Pons (tissue), 1 donor: ENCODE data around the gene NDUFB10.
A peak's percentile ranks its signal among the peaks of the same experiment; 100 is the strongest.

Experiments
- DNase-seq: peaks from one replicate; pipeline ENCODE4 v3.0.0-alpha.2; 2016; ENCODE audit warnings: low spot score

The NDUFB10 gene

GRCh38 chr16:2002406-2003230 is 43.3 kb downstream of the NDUFB10 start:
- DNase-seq, result no peak

DNA sequence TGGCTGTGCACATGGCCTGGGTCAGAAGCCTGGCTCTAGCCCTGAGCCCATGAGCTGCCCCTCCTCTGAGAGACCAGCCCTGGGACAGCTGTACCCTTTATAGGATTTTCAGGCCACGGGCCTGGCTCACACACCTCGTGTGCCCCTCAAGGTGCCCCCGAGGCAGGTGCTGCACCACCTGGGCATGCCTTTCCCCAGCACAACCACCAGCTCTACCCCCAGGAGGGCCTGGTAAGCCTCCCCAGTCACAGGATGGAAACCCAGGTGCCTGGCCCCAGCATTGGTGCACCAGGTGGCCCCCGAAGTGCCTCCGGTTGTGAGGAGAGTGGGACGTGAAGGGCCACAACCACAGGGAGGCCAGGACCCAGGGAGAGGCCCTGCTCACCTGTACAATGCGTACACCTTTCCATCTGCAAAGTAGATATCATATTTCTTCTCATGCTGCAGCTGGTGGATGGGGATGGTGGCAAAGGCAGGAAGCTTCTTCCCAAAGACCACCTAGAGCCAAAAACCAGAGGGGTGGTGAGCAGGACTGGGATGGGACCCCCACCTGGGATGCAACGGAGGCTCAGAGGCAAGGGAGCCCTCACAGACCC is 44.0 kb downstream of the NDUFB10 start:
- DNase-seq, result no peak

DNA sequence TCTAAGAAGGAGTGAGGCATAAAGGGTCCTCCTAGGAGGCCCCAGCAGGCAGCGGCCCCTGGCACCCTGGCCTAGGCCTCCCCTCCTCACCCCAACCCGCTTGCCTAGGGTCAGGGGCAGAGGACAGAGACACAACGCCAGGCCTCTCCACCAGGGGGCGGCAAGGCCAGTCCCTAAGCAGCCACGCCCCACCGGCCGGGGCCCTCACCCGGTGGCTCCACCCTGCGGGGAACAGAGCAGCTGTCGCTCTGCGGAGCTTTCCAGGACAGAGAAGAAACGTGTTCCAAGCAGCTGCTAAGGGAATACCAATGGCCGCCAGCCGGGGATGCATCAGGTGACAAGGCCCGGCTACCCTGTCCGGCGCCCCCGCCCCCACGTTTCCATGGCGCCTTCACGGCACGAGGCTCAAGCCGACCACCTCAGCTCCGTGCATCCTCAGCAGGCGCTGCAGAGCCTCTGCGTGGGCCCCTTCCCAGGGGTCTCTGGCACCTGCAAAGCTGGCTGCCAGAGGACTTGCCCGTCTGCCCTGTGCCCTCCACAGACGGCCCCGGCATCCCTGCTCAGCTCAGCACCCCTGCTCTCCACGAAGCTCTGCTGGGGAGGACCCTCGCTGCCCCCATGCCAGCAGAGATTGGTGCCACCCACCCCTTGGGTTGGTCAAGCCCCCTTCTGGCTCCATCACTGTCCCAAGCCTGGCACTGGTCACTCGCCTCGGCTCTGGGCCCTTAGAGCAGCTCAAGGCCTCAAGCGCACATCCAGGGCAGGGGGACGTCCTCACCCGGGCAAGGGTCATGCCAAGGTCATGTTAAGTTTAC is 44.7 kb downstream of the NDUFB10 start:
- peak; percentile 69 for DNase-seq

DNA sequence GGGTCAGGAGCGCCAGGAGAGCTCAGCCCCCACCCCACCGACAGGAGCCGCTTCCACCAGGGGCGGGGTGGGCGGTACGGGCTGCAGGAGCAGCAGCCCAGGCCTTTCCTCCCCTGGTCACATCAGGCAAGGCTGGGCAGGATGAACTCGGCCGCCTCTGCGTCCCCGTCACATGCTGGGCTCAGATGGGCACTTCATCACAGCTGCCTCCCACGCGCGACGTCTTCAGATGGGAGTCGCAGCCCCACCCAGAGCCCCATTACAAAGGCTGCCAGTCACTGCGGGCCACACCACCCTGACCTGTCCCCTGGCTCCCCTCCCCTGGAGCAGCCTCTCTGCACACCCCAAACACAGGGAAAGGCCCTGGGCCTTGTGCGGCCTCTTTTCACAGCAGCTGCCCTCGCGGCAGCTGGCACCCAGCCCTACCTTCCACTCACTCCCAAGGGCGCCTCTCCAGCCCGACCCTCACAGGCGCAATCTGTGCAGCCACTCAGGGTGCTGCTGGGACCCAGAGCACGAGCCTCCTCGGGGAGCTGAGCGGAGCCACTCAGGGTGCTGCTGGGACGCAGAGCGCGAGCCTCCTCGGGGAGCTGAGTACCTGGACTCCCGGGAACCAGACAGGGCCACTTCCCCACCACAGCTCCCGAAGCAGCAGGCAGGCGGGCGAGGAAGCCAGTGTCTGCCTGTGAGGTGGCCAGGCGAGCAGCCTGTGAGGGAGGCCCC is 45.6 kb downstream of the NDUFB10 start:
- no peak for DNase-seq

GRCh38 chr16:2005646-2006045 is 46.3 kb downstream of the NDUFB10 start:
- no peak for DNase-seq

DNA sequence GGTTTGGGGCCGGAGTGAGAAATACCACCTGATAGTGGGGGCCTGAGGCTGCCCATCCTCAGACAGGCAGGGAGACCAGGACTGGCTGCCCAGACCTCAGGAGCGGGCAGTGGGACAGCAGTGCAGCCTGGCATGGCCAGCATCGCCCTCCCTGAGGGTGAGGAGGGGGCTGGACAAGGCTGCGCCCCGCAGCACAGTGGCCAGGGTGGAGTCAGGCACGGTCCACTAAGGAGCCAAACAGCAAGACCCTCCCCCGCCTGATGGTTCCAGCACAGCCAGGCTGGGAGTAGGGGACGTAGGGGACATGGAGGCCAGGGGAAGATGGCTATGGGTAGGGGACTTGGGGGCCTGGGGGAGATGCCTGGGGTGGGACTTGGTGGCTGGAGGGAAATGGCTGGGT is 47.0 kb downstream of the NDUFB10 start:
- no peak for DNase-seq

- DNase-seq, result no peak
Measured at GRCh38 chr16:2007081-2007836, 47.9 kb downstream of the NDUFB10 start.

- DNase-seq, result no peak
Measured at GRCh38 chr16:2008009-2008526, 48.7 kb downstream of the NDUFB10 start.

- no peak for DNase-seq
Measured at GRCh38 chr16:2008631-2009163, 49.4 kb downstream of the NDUFB10 start.

DNA sequence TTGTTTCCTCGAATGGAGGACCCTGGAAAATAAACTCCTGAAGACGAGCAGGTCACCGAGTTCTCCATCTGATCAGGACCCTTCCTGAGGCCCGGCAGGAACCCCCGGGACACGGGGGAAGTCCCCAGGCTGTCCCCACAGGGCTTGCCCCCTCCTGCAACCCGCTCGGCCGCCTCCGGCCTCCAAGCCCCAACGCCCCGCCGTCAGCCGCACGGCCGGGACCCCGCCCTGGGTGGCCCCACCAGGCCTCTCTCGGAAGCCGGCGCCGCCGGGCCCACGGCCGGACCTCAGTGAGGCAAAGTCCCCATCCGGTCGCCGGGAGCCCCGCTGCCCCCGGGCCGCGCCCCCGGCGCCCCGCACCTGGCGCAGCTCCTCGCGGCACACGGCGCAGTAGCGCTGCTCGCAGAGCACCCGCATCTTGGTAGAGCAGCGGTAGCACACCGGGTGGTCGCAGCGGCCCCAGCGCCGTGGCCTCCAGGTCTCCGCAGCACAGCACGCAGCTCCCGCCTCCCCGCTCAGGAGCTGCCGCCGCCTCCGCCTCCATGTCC is 49.9 kb downstream of the NDUFB10 start:
- no peak for DNase-seq

DNA sequence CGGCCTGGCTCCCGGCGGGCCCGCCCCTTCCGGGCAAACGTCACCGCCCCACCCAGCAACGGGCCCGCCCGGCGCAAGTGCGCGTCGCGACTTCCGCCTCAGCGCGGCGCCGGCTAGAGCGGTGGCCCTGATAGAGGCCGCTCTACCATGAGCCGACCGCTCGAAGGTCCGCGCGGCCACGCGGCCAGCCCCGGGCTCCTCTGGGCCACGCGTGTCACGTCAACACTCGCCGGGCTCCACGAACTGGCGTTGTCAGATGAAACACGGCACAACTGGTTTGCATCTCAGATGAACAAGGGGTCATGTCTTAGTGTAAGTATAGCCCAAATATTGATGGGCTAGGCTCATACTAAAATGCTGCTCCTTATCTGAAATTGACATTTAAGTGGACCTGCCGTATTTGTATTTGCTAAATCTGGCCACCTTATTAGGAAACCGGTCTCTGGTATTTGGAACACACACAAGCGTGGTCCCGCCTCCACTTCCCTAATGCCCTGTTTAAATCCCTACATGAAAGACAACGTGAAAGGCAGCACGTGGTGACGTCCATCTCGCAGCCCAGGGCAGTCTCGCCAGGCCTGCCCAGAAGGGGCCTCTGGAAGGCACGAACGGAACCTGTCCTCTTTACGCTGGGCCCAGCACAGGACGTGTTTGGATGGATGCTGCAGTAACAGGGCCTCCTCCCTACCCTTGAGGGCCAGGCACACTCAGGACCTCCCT is 50.6 kb downstream of the NDUFB10 start, which contains the start of gene ZNF598:
ZNF598 (minus strand) TSS at position 31 of the 720 bp plus-strand sequence.
- DNase-seq, result peak; percentile 87
